ENCODE data around the gene TBC1D22A.

TBC1D22A gene

DNA sequence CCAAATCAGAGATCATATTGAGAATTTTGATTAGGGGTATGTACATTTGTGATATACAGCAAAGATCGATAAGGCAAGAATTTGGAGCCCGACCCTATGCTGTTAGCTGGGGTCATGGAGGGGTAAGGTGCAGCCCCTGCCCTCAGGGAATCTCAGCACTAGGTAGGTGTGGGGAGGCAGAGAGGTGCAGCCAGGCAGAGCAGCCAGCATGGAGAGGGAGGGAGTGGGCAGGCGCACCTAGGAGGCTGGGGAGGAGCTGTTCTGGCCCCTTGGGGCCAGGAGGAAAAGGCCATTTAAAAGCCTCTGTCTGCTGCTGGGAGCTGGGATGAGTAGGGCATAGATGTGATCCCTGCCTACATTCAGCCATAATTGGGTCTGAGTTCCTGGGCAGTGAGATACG, 293.0 kb downstream of the TBC1D22A start:
- no peaks in the 10 kb centered on the region for H3K36me3 ChIP-seq (ENCODE audit: insufficient read depth, low read depth, low read length)
- no peak overlapping the region for H3K27ac ChIP-seq (ENCODE audit: low read length)
- no peaks in the 10 kb centered on the region for H3K9me3 ChIP-seq (ENCODE audit: insufficient read depth, low read depth, low read length)
- H3K9ac ChIP-seq (ENCODE audit: low read depth, low read length), result no peak overlapping the region
- no peak overlapping the region for H3K4me3 ChIP-seq (ENCODE audit: low read length)
- no peaks in the 10 kb centered on the region; the same call in 1 of the 2 replicates for H3K4me1 ChIP-seq (ENCODE audit: insufficient read depth, low read length)
- H3K27me3 ChIP-seq (ENCODE audit: insufficient read depth, low read length), result no peaks in the 10 kb centered on the region

DNA sequence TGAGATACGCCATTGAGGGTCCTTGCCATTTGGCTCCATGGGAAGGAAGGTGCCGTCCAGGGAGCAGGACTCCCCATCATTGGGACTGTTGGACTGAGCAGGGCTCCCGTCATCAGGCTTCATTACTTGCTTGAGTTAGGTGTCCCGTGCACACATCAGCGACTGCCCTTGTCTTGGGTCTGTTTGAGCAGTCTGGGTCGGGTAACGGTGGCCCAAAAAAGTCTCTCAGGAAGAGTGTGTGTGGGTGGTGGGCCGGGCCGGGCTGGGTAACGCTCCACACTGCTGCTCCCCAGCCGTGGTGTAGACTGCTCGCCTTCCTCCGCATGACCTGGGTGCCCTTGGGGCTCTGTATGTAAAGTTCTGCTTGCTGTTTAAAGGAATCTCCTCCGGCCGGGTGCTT, 293.5 kb downstream of the TBC1D22A start:
- Histone ChIP-seq H3K27ac (ENCODE audit: low read length) (no peak overlapping the region), H3K9ac (ENCODE audit: low read depth, low read length) (no peak overlapping the region)

DNA sequence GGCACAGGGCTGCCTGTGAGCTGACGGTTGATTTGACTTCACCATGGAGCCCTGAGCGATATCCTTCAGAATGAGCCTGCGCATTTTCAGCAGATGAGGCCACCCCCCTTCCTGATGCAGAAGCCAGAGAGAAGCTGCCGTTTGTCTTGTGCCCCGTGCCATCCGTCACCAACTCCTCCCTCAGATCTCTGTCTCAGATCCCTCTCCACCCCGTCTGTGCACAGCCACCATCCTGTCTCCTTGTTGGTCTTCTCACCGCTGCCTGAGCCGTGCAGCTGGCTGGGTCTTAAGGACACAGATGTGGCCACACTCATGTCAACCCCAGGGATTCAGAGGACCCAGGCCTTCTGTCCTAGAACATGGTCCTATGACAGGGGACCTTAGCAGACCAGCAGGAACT, 293.9 kb downstream of the TBC1D22A start:
- Histone ChIP-seq H3K27ac (ENCODE audit: low read length) (no peak overlapping the region), H3K27me3 (ENCODE audit: insufficient read depth, low read length) (no peaks in the 10 kb centered on the region), H3K9me3 (ENCODE audit: insufficient read depth, low read depth, low read length) (no peaks in the 10 kb centered on the region), H3K4me1 (ENCODE audit: insufficient read depth, low read length) (no peaks in the 10 kb centered on the region; the same call in 1 of the 2 replicates), H3K4me3 (ENCODE audit: low read length) (no peak overlapping the region), H3K36me3 (ENCODE audit: insufficient read depth, low read depth, low read length) (no peaks in the 10 kb centered on the region), H3K9ac (ENCODE audit: low read depth, low read length) (no peak overlapping the region)

More for the DNA sequence above, 293.5 kb downstream of the TBC1D22A start:
- Histone ChIP-seq H3K27me3 (ENCODE audit: insufficient read depth, low read length) (no peaks in the 10 kb centered on the region), H3K36me3 (ENCODE audit: insufficient read depth, low read depth, low read length) (no peaks in the 10 kb centered on the region), H3K4me3 (ENCODE audit: low read length) (no peak overlapping the region), H3K9me3 (ENCODE audit: insufficient read depth, low read depth, low read length) (no peaks in the 10 kb centered on the region), H3K4me1 (ENCODE audit: insufficient read depth, low read length) (no peaks in the 10 kb centered on the region; the same call in 1 of the 2 replicates)

DNA sequence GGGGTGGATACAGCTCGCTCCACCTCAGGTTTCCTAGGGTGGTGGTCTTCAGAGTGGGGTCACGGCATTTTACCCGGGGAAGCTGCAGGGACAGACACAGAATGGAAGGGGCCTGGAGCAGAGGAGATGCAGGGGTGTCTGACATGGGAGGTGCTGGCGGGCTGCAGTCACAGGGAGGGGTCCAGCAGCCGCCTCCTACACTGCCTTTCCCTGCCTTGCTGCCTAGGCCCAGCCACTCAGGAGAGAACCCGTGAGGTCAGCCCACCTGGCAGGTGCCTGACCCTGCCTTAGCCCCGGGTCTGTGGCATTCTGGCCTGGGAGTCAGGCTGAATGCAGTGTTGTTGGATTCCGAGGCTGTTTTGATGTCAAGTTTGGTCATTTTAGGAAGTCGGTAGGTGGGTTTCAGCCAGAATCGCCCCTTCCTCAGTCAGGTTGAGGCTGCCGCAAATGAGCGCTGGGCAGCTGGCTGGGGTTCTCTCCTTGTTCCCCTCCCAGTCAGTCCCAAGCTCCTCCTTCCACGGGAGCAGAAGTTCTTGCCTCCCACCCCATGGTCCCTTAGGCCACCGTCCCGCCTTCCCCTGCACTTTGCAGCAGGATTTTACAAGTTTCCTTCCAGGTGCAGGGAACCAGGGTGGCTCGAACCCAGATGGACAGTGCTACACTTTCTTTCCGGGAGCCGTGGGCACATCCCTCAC, 294.5 kb downstream of the TBC1D22A start:
- Histone ChIP-seq H3K9ac (ENCODE audit: low read depth, low read length) (no peak overlapping the region), H3K4me1 (ENCODE audit: insufficient read depth, low read length) (no peaks in the 10 kb centered on the region; the same call in 1 of the 2 replicates), H3K36me3 (ENCODE audit: insufficient read depth, low read depth, low read length) (no peaks in the 10 kb centered on the region)

DNA sequence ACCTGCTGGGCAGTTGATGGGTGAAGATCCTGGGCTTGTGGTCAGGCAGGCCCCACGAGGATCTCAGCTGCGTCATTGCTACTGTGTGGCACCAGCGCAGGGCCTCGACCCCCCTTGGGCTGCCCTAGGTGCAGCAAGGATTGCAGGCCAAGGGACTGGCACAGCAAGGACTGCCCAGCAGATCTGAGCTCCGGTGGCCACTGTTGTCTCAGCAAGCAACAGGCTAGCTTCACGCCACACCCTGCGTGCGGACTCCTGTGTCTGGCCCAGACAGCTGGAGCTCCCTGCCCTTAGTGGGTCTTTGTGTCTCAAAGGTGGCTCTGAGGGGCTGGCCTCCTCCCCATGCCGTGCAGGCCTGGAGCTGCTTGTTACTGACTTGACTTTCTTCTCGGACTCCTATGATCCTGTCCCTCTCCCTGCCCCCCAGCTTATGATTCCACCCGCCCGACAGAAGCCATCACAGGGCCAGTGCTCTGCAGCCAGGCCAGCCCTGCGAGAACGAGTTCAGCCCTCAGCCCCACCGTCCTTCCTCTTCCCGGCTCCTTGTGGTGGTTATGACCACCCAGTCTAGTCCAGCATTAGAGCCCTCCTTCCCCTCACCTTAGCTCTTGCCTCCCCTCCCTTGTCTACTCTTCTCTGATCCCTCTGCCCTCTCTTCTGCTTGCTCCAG, 295.6 kb downstream of the TBC1D22A start:
- Histone ChIP-seq H3K9me3 (ENCODE audit: insufficient read depth, low read depth, low read length) (no peaks in the 10 kb centered on the region), H3K36me3 (ENCODE audit: insufficient read depth, low read depth, low read length) (no peaks in the 10 kb centered on the region), H3K27ac (ENCODE audit: low read length) (no peak overlapping the region), H3K27me3 (ENCODE audit: insufficient read depth, low read length) (no peaks in the 10 kb centered on the region), H3K4me3 (ENCODE audit: low read length) (no peak overlapping the region), H3K4me1 (ENCODE audit: insufficient read depth, low read length) (no peaks in the 10 kb centered on the region), H3K9ac (ENCODE audit: low read depth, low read length) (no peak overlapping the region)

More for the DNA sequence above, 294.5 kb downstream of the TBC1D22A start:
- Histone ChIP-seq H3K9me3 (ENCODE audit: insufficient read depth, low read depth, low read length) (no peaks in the 10 kb centered on the region), H3K27ac (ENCODE audit: low read length) (no peak overlapping the region), H3K4me3 (ENCODE audit: low read length) (no peak overlapping the region), H3K27me3 (ENCODE audit: insufficient read depth, low read length) (no peaks in the 10 kb centered on the region)

DNA sequence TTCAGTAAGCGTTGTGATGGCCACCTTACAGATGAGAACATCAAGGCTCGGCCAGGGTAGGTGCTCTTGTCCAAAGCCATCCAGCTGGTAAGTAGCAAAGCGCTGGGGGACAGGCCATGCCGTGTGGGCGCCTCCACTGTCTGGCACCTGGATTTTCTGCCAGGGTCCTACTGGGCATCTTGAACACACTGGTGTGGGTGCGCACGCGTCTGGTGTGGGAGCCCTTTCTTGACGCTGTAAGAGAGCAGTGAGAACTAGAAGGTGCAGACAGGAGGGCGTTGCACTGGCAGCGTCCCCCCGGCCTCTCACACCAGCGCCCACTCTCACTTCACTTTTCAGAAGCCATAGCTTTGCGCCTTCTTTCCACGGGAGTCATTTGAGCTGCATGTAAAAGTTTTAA, 296.6 kb downstream of the TBC1D22A start:
- no peaks in the 10 kb centered on the region for H3K27me3 ChIP-seq (ENCODE audit: insufficient read depth, low read length)
- no peak overlapping the region for H3K27ac ChIP-seq (ENCODE audit: low read length)
- H3K9ac ChIP-seq (ENCODE audit: low read depth, low read length), result no peak overlapping the region
- no peak overlapping the region for H3K4me3 ChIP-seq (ENCODE audit: low read length)
- no peaks in the 10 kb centered on the region for H3K9me3 ChIP-seq (ENCODE audit: insufficient read depth, low read depth, low read length)
- H3K4me1 ChIP-seq (ENCODE audit: insufficient read depth, low read length), result no peaks in the 10 kb centered on the region
- H3K36me3 ChIP-seq (ENCODE audit: insufficient read depth, low read depth, low read length), result no peaks in the 10 kb centered on the region

DNA sequence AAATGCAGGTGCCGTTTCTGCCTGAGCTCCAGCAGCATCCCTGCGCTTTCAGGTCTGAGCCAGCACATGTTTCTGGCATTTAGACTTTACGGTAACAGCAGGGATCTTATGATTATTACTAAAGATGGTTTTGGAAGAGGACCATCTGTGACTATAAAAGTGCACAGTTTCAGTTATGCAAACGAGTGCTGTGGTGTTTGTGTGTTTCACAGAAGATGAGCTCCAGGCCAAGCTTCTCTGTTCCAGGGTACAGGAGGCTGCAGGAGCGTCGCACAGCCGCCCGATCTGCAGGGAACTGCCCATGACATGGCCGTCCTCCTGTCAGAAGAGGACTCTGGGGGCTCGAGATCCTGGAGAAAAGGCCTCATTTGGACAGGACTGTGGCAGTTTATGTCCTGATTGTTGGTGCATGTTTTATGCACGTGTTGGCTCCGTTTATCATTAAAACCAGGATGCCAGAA, 297.3 kb downstream of the TBC1D22A start:
- Histone ChIP-seq H3K27me3 (ENCODE audit: insufficient read depth, low read length) (no peaks in the 10 kb centered on the region), H3K4me3 (ENCODE audit: low read length) (no peak overlapping the region), H3K36me3 (ENCODE audit: insufficient read depth, low read depth, low read length) (no peaks in the 10 kb centered on the region), H3K27ac (ENCODE audit: low read length) (no peak overlapping the region), H3K9ac (ENCODE audit: low read depth, low read length) (no peak overlapping the region), H3K9me3 (ENCODE audit: insufficient read depth, low read depth, low read length) (no peaks in the 10 kb centered on the region), H3K4me1 (ENCODE audit: insufficient read depth, low read length) (no peaks in the 10 kb centered on the region)

DNA sequence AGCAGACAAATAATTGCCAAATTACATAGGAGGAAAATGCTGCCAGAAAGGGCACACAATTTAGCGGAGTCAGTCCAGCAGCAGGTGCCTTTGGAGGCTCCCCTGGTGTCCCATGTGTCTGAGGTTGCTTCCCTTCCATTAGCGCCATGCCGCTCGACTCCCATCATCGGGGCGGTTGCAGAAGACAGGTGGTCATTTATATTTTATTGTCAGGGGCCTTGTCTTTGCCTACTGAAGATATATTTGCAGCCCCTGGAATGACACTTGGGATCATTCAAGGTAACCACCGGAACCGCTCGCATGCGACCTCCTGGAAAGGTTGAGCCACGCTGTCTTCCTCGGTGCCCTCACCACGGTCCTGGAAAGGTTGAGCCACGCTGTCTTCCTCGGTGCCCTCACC, 298.3 kb downstream of the TBC1D22A start:
- H3K9me3 ChIP-seq (ENCODE audit: insufficient read depth, low read depth, low read length), result no peaks in the 10 kb centered on the region
- no peak overlapping the region for H3K27ac ChIP-seq (ENCODE audit: low read length)
- no peak overlapping the region for H3K4me3 ChIP-seq (ENCODE audit: low read length)
- no peak overlapping the region for H3K9ac ChIP-seq (ENCODE audit: low read depth, low read length)
- no peaks in the 10 kb centered on the region for H3K4me1 ChIP-seq (ENCODE audit: insufficient read depth, low read length)
- no peaks in the 10 kb centered on the region for H3K27me3 ChIP-seq (ENCODE audit: insufficient read depth, low read length)
- no peaks in the 10 kb centered on the region for H3K36me3 ChIP-seq (ENCODE audit: insufficient read depth, low read depth, low read length)

DNA sequence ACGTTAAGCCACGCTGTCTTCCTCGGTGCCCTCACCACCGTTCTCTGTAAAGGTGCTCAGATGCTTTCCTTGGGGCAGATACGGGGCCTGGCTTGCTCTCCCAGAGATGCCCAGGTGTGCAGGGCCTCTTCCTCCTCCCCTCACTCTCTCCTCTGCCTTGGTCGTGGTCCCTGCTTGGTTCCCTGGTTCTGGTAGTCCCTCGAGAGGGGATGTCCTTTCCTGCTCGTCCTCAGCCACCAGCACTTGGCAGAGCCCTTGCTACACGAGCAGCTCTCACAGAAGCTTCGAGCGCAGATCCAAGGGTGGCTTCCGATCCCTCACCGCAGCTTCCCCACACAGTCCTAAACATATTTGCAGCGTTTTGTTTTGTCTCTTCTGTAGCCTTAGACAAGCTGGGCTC, 298.8 kb downstream of the TBC1D22A start:
- no peaks in the 10 kb centered on the region for H3K27me3 ChIP-seq (ENCODE audit: insufficient read depth, low read length)
- no peak overlapping the region for H3K27ac ChIP-seq (ENCODE audit: low read length)
- no peak overlapping the region for H3K4me3 ChIP-seq (ENCODE audit: low read length)
- no peak overlapping the region for H3K9ac ChIP-seq (ENCODE audit: low read depth, low read length)
- H3K9me3 ChIP-seq (ENCODE audit: insufficient read depth, low read depth, low read length), result no peaks in the 10 kb centered on the region
- no peaks in the 10 kb centered on the region for H3K36me3 ChIP-seq (ENCODE audit: insufficient read depth, low read depth, low read length)
- H3K4me1 ChIP-seq (ENCODE audit: insufficient read depth, low read length), result no peaks in the 10 kb centered on the region

DNA sequence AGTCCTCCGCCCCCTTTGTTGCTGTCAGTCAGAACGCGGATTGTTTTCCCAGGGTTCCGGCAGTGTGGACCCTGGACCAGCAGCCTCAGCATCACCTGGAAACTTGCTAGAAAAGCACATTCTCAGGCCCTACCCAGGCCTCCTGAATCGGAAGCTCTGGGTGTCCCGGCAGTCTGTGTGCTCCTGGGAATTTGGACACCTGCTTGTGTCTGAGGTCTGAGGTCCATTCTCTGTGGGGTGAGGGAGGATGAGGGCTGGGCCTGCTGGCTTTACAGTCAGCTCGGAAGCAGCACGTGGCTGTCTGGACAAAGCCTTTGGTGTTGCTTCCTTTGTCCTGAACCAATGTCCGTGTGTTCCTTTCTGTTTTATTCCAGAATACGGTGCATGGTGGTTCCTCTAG, 299.7 kb downstream of the TBC1D22A start:
- H3K36me3 ChIP-seq (ENCODE audit: insufficient read depth, low read depth, low read length), result no peaks in the 10 kb centered on the region
- H3K27me3 ChIP-seq (ENCODE audit: insufficient read depth, low read length), result no peaks in the 10 kb centered on the region
- H3K4me1 ChIP-seq (ENCODE audit: insufficient read depth, low read length), result no peaks in the 10 kb centered on the region
- H3K4me3 ChIP-seq (ENCODE audit: low read length), result no peak overlapping the region
- no peaks in the 10 kb centered on the region for H3K9me3 ChIP-seq (ENCODE audit: insufficient read depth, low read depth, low read length)
- no peak overlapping the region for H3K9ac ChIP-seq (ENCODE audit: low read depth, low read length)
- H3K27ac ChIP-seq (ENCODE audit: low read length), result no peak overlapping the region

DNA sequence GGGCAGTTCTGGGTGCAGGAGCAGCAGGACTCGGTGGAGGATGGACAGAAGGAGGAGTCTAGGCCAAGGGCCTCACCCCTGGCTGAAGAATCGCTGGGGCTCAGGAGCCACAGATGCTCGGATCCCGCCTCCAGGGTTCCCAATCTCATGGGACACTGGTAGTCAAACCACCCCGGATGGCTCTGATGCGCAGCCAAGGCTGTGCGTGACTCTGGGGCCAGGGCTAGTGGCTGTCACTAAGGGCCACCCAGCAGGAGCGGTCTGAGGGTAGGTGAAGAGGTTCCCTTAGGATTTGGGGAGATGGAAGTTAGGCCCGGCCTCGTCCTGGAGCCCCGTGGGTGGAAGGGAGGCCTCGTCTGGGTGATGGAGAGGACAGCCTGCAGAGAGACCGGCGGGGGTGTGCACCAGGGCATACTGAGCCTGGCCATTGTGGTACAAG, 300.6 kb downstream of the TBC1D22A start:
- Histone ChIP-seq H3K27ac (ENCODE audit: low read length) (no peak overlapping the region), H3K4me3 (ENCODE audit: low read length) (no peak overlapping the region), H3K9me3 (ENCODE audit: insufficient read depth, low read depth, low read length) (no peaks in the 10 kb centered on the region), H3K9ac (ENCODE audit: low read depth, low read length) (no peak overlapping the region), H3K36me3 (ENCODE audit: insufficient read depth, low read depth, low read length) (no peaks in the 10 kb centered on the region), H3K27me3 (ENCODE audit: insufficient read depth, low read length) (no peaks in the 10 kb centered on the region), H3K4me1 (ENCODE audit: insufficient read depth, low read length) (no peaks in the 10 kb centered on the region)

DNA sequence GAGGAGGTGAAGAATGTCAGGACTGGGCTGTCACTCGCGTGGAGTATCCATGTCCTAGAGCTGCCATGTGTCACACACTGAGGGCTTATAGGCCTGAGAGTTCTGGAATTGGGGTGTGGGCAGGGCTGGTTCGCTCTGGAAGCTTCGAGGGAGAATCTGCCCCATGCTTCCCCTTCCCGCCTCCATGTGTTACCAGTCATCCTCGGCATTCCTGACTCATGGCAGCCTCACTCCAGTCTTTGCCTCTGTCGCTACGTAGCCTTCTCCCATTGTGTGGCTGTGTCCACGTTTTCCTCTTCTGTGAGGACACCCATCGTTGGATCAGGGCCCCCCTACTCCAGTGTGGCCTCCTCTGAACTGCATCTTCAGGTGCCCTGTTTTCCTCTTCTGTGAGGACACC, 301.2 kb downstream of the TBC1D22A start:
- Histone ChIP-seq H3K4me1 (ENCODE audit: insufficient read depth, low read length) (no peaks in the 10 kb centered on the region; the same call in 1 of the 2 replicates), H3K4me3 (ENCODE audit: low read length) (no peak overlapping the region), H3K9me3 (ENCODE audit: insufficient read depth, low read depth, low read length) (no peaks in the 10 kb centered on the region), H3K27ac (ENCODE audit: low read length) (no peak overlapping the region), H3K27me3 (ENCODE audit: insufficient read depth, low read length) (no peaks in the 10 kb centered on the region), H3K9ac (ENCODE audit: low read depth, low read length) (no peak overlapping the region), H3K36me3 (ENCODE audit: insufficient read depth, low read depth, low read length) (no peaks in the 10 kb centered on the region)
